HCT116 (cell line): Measurements from ENCODE around the gene CYP24A1. TPM values are rescaled to one million over a fixed set of nuclear protein-coding genes. Genes with fewer than 3 reads are reported as not detected.

ENCODE experiments used
- ATAC-seq: fragments of 200-7000 bp; cut with Tn5 transposase; 2 replicates; pipeline ENCODE4 v1.9.1; 2020; ENCODE audit warnings: mild to moderate bottlenecking, moderate library complexity
- BruUV-seq: library from RNA; stranded (reverse); fragments of 400-500 nt; replicated peaks from 2 replicates; lab custom pipeline; 2021; lab: Mats Ljungman, UMichigan
- CTCF ChIA-PET: fragments of 300-600 bp; sonication (Branson Sonifier 250); formaldehyde crosslinking; loops from one replicate; lab custom pipeline; 2021; ENCODE audit warnings: antibody characterized with exemption; lab: Charles Lee
- POLR2A ChIA-PET: fragments of 300-600, 350-600 bp; sonication (Branson Sonifier 250); formaldehyde crosslinking; loops from one replicate; lab custom pipeline; 2021; ENCODE audit warnings: antibody characterized with exemption; lab: Charles Lee
- RAD21 ChIA-PET, 2 experiments: fragments of 300-600 bp; sonication (Branson Sonifier 250); formaldehyde crosslinking; loops; one replicate each; lab custom pipeline; 2023; ENCODE audit warnings: low total read pairs in 2 of 2; ENCODE audit not compliant: uncharacterized antibody in 2 of 2, unreplicated experiment in 2 of 2, low non-redundant PET in 1 of 2; lab: Charles Lee
- DNase-seq: peaks from one replicate; pipeline ENCODE4 v3.0.0-alpha.2; 2010; ENCODE audit warnings: low read depth, low spot score
- H2AFZ ChIP-seq: fragments of 200-600 bp; shearing (Covaris generic), sonication (generic); 2 replicates; pipeline ENCODE4 v1.6.1; 2017; ENCODE audit warnings: low read depth, mixed run types, mixed read lengths, antibody characterized with exemption, low read length; ENCODE audit not compliant: poor library complexity, severe bottlenecking
- H3K27ac ChIP-seq: 2 replicates; pipeline ENCODE4 v1.5.1; 2012; ENCODE audit warnings: low read depth, low read length
- H3K27me3 ChIP-seq: fragments of 200-600 bp; sonication (generic); 2 replicates; pipeline ENCODE4 v1.6.1; 2016; ENCODE audit warnings: mixed run types, low read length, mixed read lengths; ENCODE audit not compliant: insufficient read depth
- H3K36me3 ChIP-seq, 2 experiments: fragments of 200-500 bp in 1 of 2; fragments of 200-600 bp in 1 of 2; sonication (Bioruptor generic) in 1 of 2; sonication (generic) in 1 of 2; 2 replicates each; pipeline versions ENCODE4 v1.5.1 to v1.6.1; 2014 to 2016; ENCODE audit warnings: low read length in 2 of 2, inconsistent platforms in 1 of 2, mixed read lengths in 1 of 2, mixed run types in 1 of 2; ENCODE audit not compliant: insufficient read depth in 2 of 2, control insufficient read depth in 1 of 2
- H3K4me1 ChIP-seq, 2 experiments: fragments of 200-600 bp in 1 of 2; sonication (generic) in 1 of 2; 2 replicates each; pipeline versions ENCODE4 v1.5.1 to v1.6.1; 2012 to 2017; ENCODE audit warnings: low read length in 2 of 2, inconsistent platforms in 1 of 2, mild to moderate bottlenecking in 1 of 2, mixed read lengths in 1 of 2, mixed run types in 1 of 2, moderate library complexity in 1 of 2; ENCODE audit not compliant: insufficient read depth in 2 of 2, control insufficient read depth in 1 of 2
- H3K4me2 ChIP-seq: fragments of 200-600 bp; sonication (generic); 2 replicates; pipeline ENCODE4 v1.6.1; 2017; ENCODE audit warnings: mixed run types, low read length, mixed read lengths
- H3K4me3 ChIP-seq, 2 experiments: fragments of 200-600 bp in 1 of 2; sonication (generic) in 1 of 2; replicated peaks in 1 of 2; 2 replicates each; pipeline ENCODE4 v1.5.1; 2011 to 2016; ENCODE audit warnings: low read length in 2 of 2, control low read depth in 1 of 2, low read depth in 1 of 2, mild to moderate bottlenecking in 1 of 2, mixed read lengths in 1 of 2, mixed run types in 1 of 2
- H3K79me2 ChIP-seq: fragments of 200-600 bp; sonication (generic); 2 replicates; pipeline ENCODE4 v1.6.1; 2017; ENCODE audit warnings: mild to moderate bottlenecking, mixed run types, low read length, moderate library complexity, mixed read lengths; ENCODE audit not compliant: insufficient read depth
- H3K9ac ChIP-seq: fragments of 200-600 bp; sonication (generic); 2 replicates; pipeline ENCODE4 v1.6.1; 2016; ENCODE audit warnings: low read length, mixed read lengths
- H3K9me2 ChIP-seq: fragments of 200-600 bp; sonication (generic), shearing (Covaris generic); 2 replicates; pipeline ENCODE4 v1.6.1; 2017; ENCODE audit warnings: mixed run types, mild to moderate bottlenecking, moderate library complexity; ENCODE audit not compliant: insufficient read depth
- H3K9me3 ChIP-seq, 2 experiments: fragments of 200-500 bp in 1 of 2; fragments of 200-600 bp in 1 of 2; sonication (Bioruptor generic) in 1 of 2; sonication (generic) in 1 of 2; 2 replicates each; pipeline ENCODE4 v1.6.1; 2014 to 2017; ENCODE audit warnings: low read length in 2 of 2, mixed read lengths in 2 of 2, inconsistent platforms in 1 of 2, low read depth in 1 of 2, mild to moderate bottlenecking in 1 of 2, mixed run types in 1 of 2, moderate library complexity in 1 of 2; ENCODE audit not compliant: control insufficient read depth in 1 of 2, insufficient read depth in 1 of 2
- H4K20me1 ChIP-seq: fragments of 200-600 bp; sonication (generic), shearing (Covaris generic); 2 replicates; pipeline ENCODE4 v1.6.1; 2017; ENCODE audit warnings: mixed run types, mild to moderate bottlenecking, moderate library complexity; ENCODE audit not compliant: insufficient read depth
- CBX3 ChIP-seq: IDR thresholded peaks from 2 replicates; pipeline ENCODE4 v1.6.1; 2012; ENCODE audit warnings: low read depth
- CEBPB ChIP-seq: IDR thresholded peaks from 2 replicates; pipeline ENCODE4 v1.6.1; 2012; ENCODE audit warnings: low read depth
- ELF1 ChIP-seq: IDR thresholded peaks from 2 replicates; pipeline ENCODE4 v1.6.1; 2012; ENCODE audit warnings: low read depth, borderline replicate concordance
- RAD21 ChIP-seq: IDR thresholded peaks from 2 replicates; pipeline ENCODE4 v1.6.1; 2012; ENCODE audit warnings: low read depth, mild to moderate bottlenecking
- SIN3A ChIP-seq: IDR thresholded peaks from 2 replicates; pipeline ENCODE4 v1.6.1; 2012; ENCODE audit warnings: low read depth
- SP1 ChIP-seq: IDR thresholded peaks from 2 replicates; pipeline ENCODE4 v1.6.1; 2012; ENCODE audit warnings: low read depth
- TCF7L2 ChIP-seq: IDR thresholded peaks from 2 replicates; pipeline ENCODE4 v1.7.0; 2011; ENCODE audit warnings: borderline replicate concordance, inconsistent platforms; ENCODE audit not compliant: insufficient read depth, insufficient read length; ENCODE audit errors: extremely low read depth
- YY1 ChIP-seq: IDR thresholded peaks from 2 replicates; pipeline ENCODE4 v1.6.1; 2011; ENCODE audit warnings: low read length, low read depth, moderate library complexity, mild to moderate bottlenecking; ENCODE audit not compliant: insufficient replicate concordance; ENCODE audit errors: extremely low read depth
- ZFX ChIP-seq: fragments of 450-650 bp; IDR thresholded peaks from 2 replicates; pipeline ENCODE4 v1.6.1; 2017
- ZNF274 ChIP-seq: fragments of 200-500 bp; sonication (Bioruptor generic); IDR thresholded peaks from 2 replicates; pipeline ENCODE4 v1.6.1; 2014; ENCODE audit warnings: mild to moderate bottlenecking, low read depth, low read length, inconsistent platforms
- intact Hi-C: fragments of 100-400 bp; cut with micrococcal nuclease; formaldehyde crosslinking; loops from 2 replicates; pipeline ENCODE4 v1.10.0; 2022
- total RNA-seq: library from RNA; stranded (reverse); gene quantifications from one replicate; pipeline ENCODE4 v1.2.1, GENCODE V29; 2021; ENCODE audit not compliant: unreplicated experiment
- TF ChIP-seq, protein P1 (sequence below): IDR thresholded peaks from 2 replicates; pipeline ENCODE4 v1.6.1; 2012; ENCODE audit warnings: low read depth
- TF ChIP-seq, protein P2 (sequence below): IDR thresholded peaks from 2 replicates; pipeline ENCODE4 v1.6.1; 2012
- TF ChIP-seq, protein P3 (sequence below): IDR thresholded peaks from 2 replicates; pipeline ENCODE4 v1.6.1; 2012

The CYP24A1 gene
- total RNA-seq, 1 experiment from 2014 or later, result 267 TPM

DNA sequence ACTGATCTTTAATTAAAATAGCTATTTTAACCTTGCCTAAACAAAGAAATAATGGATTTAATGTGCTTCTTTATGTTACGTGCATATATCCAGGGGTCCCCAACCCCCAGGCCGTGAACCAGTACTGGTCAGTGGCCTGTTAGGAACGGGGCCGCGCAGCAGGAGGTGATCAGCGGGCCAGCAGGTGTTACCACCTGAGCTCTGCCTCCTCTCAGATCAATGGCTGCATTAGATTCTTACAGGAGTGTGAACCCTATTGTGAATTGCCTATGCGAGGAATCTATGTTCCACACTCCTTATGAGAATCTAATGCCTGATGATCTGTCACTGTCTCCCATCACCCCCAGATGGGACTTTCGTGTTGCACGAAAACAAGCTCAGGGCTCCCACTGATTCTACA is 8.8 kb downstream of the CYP24A1 start:
- peaks cover 22% of the 10 kb centered on the region; the same call in 1 of the 2 replicates for H3K79me2 ChIP-seq
- no peak for ATAC-seq
- H4K20me1 ChIP-seq, result no peaks in the 10 kb centered on the region
- no peak for DNase-seq
- BruUV-seq, result no TSS peak
- H3K4me2 ChIP-seq, result no peak overlapping the region
- H3K9me3 ChIP-seq, result no peaks in the 10 kb centered on the region
- no peak overlapping the region for H3K9ac ChIP-seq
- H3K27me3 ChIP-seq, result no peaks in the 10 kb centered on the region
- peaks cover 21 to 59% of the 10 kb centered on the region in 2 experiments; a peak in 3 of 4 replicates for H3K36me3 ChIP-seq
- H3K27ac ChIP-seq, result no peak overlapping the region
- RAD21 ChIA-PET, result no interaction called here
- no peaks in the 10 kb centered on the region for H3K9me2 ChIP-seq
- H3K4me3 ChIP-seq, result no peak overlapping the region
- POLR2A ChIA-PET, result interaction anchor here (1.1 to 1.5 kb wide), 2 partner anchors 10 to 55 kb away, joined by 3 read pairs; no protein-coding TSS in a partner anchor
- intact Hi-C loops, result no loop called here
- H3K4me1 ChIP-seq, result peaks cover 41 to 47% of the 10 kb centered on the region in 2 experiments
- CTCF ChIA-PET, result no interaction called here
- TF ChIP-seq RAD21, result no peak
- no peak for TF ChIP-seq SP1
- TF ChIP-seq ELF1, result no peak
- TF ChIP-seq, protein P1, sequence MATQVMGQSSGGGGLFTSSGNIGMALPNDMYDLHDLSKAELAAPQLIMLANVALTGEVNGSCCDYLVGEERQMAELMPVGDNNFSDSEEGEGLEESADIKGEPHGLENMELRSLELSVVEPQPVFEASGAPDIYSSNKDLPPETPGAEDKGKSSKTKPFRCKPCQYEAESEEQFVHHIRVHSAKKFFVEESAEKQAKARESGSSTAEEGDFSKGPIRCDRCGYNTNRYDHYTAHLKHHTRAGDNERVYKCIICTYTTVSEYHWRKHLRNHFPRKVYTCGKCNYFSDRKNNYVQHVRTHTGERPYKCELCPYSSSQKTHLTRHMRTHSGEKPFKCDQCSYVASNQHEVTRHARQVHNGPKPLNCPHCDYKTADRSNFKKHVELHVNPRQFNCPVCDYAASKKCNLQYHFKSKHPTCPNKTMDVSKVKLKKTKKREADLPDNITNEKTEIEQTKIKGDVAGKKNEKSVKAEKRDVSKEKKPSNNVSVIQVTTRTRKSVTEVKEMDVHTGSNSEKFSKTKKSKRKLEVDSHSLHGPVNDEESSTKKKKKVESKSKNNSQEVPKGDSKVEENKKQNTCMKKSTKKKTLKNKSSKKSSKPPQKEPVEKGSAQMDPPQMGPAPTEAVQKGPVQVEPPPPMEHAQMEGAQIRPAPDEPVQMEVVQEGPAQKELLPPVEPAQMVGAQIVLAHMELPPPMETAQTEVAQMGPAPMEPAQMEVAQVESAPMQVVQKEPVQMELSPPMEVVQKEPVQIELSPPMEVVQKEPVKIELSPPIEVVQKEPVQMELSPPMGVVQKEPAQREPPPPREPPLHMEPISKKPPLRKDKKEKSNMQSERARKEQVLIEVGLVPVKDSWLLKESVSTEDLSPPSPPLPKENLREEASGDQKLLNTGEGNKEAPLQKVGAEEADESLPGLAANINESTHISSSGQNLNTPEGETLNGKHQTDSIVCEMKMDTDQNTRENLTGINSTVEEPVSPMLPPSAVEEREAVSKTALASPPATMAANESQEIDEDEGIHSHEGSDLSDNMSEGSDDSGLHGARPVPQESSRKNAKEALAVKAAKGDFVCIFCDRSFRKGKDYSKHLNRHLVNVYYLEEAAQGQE, result no peak
- TF ChIP-seq, protein P2, sequence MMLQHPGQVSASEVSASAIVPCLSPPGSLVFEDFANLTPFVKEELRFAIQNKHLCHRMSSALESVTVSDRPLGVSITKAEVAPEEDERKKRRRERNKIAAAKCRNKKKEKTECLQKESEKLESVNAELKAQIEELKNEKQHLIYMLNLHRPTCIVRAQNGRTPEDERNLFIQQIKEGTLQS, result no peak
- no peak for TF ChIP-seq ZNF274
- no peak for TF ChIP-seq SIN3A
- no peak for TF ChIP-seq ZFX
- no peak for TF ChIP-seq CEBPB
- no peak for TF ChIP-seq CBX3
- no peak for TF ChIP-seq TCF7L2
- TF ChIP-seq, protein P3, sequence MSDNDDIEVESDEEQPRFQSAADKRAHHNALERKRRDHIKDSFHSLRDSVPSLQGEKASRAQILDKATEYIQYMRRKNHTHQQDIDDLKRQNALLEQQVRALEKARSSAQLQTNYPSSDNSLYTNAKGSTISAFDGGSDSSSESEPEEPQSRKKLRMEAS, result no peak
- no peak for TF ChIP-seq YY1
- no peak overlapping the region for H2AFZ ChIP-seq
